HG02884 (cell line): ENCODE measurements around the gene ZNF423.

ENCODE experiments used
- ATAC-seq: cut with Tn5 transposase; IDR thresholded peaks from one replicate; pipeline ENCODE4 v1.9.1; 2021; ENCODE audit warnings: mild to moderate bottlenecking, moderate library complexity; ENCODE audit not compliant: unreplicated experiment

Gene ZNF423

DNA sequence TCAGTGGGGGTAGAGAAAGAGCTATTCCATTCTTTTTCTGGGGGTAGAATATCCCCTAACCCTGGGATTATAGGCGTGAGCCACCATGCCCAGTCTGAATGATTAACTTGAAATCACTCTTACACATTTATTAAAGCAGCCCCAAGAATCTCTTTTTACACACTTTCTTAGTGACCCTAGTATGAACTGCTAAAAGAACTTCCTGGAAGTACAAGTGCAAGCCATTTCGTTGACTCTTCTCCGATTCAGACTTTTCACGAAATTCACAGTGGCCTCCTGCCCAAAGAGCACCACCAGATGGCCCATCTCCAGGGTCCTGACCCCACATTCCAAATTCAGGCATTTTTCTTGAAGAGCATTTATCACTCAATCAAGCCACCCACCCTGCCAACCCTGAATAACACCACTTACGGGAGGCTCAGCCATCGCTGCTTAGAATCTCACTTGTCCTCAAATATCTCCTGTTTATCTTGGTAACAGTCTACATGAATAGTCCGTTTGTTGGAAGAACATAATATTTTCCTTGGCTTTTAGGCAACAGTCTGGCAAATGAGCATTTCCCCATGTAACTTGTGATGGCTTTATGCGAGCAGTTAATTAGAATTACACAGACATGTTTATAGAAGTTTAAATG is 28.0 kb downstream of the ZNF423 start:
- no peak for ATAC-seq

GRCh38 chr16:49826515-49826914 is 29.4 kb downstream of the ZNF423 start:
- no peak for ATAC-seq

- ATAC-seq, result no peak
Measured at GRCh38 chr16:49825041-49825440, 30.9 kb downstream of the ZNF423 start.

DNA sequence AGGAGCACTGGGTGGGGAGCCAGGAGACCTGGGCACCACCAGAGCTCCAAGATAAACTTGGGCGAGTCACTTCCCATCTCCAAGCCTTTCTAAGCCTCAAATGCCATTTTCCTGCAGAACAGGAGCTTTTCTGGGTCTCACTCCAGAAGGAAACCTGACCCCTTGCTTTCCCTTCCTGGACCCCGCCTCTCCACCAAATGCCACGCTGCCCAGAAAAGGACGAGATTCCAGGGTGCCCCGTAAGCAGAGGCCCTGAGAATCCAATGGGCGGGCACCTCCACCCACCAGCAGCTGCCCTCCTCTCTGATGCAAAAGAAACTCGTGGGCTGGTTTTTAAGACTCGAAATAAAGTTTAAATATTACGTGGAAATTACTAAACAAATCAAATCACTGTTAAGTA is 31.3 kb downstream of the ZNF423 start:
- no peak for ATAC-seq

- ATAC-seq, result no peak
Measured at GRCh38 chr16:49822649-49823370, 33.1 kb downstream of the ZNF423 start.

DNA sequence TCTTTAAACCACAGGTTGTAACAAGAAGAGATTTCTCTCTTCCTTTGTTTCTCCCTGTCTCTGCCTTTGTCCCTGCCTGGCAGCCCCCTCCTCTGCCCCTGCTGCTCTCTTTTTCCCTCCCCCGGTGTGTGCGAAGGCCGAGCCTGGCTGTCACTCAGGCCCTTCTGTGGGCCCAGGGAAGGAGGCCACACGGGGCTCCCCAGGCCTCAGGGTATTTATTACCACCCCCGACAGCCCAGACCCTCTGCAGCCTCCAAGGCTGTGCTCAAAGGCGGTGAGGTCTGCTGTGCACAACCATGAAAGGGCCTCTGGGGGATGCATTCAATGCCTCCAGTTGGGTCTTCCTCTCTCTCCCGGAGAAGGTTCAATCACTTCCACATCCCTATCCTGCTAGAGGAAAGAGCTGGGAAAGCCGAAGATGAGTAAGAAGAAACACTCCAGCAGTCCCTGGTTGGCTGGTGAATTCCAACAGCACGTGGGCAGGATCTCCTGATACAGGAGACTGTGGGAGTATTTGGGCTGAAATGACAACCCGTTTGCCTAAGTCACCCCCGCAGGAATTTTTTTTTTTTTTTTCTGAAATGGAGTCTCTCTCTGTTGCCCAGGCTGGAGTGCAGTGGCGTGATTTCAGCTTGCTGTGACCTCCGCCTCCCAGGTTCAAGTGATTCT is 34.2 kb downstream of the ZNF423 start:
- no peak for ATAC-seq

DNA sequence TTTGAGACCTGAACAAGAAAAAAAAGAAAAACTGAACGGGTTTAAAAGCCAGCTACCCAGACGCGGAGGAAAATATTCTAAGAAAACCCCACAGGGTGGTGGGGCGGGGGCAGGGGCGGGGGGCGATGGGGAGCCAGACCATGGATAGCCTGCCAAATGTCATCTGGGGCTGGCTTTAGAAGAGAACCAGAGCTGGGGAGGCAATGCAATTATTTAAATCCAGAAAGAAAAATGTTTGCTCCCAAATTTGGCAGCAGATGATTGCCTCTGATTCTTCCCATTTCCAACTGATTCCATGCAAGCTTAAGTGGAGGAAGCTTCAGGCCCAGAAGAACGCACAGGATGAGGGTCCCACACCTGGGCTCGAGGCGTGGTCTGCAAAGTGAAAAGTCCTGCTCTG is 34.8 kb downstream of the ZNF423 start:
- no peak for ATAC-seq

GRCh38 chr16:49817754-49818507 is 38.0 kb downstream of the ZNF423 start:
- ATAC-seq, result no peak

DNA sequence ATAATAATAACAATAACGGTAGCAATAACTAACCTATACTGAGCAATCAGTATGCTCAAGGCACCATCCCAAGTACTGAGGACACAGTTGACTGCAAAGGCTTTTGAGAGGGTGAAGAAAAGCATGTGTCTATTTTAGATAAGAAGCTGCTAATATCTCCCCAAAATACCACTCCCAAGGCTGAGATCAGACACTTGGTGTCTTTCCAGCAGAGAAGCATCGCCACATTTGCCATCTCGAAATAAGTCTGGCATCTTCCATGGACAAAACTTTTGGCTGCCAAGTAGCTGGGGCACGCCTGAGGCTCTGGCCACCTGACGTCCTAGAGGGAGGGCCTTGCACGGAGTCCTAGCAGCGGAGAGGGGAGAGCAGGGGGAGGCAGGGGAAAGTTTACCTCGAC is 39.0 kb downstream of the ZNF423 start:
- no peak for ATAC-seq

GRCh38 chr16:49811644-49812334 is 44.1 kb downstream of the ZNF423 start:
- no peak for ATAC-seq

DNA sequence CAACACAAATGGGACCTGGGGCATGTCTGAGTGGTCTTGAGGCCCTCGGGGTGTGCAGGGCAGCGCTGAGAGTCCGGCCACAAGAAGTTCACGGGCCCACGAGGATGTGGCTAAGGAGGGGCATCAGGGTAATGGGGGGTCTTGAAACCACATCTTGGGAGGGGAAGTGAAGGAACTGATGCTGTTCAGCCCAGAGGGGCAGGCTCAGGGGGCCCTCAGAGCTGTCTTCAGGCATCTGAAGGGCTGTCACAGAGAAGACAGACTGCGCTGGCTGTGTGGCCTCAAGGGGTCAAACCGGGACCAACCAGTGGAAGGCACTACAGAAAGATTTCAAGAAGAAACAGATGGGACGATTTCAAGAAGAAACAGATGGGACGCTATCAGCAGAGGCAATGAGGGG is 45.1 kb downstream of the ZNF423 start:
- ATAC-seq, result no peak

DNA sequence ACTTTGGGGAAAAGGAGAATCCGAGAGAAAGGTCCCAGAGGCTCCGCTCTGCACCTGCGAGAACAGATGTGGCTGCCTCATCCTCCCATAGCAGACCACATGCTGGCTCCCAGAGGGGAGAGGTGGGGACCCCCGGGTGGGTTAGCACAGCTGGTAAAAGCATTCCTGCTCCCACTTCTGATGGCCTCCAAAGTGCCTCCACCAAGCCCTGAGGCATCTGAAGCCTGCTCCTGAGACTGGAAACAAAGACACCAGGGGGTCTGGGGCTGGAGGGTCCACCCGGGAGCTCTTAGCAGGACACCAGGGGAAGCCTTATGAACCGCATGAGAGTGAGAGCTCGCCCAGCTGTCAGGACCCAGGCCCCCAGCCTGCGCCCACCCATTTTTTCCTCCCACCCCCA is 46.4 kb downstream of the ZNF423 start:
- no peak for ATAC-seq

GRCh38 chr16:49809062-49809461 is 46.9 kb downstream of the ZNF423 start:
- ATAC-seq, result no peak

DNA sequence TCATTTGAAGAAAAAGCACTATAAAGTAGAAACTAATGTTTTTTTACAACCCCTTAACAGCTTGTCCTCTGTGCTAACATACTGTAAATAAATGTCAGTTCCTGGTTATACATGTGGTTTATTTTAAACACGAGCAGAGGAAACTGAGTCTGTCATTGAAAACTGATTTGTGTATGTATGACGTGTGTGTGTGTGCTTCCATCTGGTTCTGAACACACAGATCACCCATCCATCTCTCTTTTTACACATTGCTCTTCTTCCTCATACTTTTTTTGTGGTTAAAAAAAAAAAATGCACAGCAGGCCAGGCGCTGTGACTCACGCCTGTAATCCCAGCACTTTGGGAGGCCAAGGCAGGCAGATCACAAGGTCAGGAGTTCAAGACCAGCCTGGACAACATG is 49.5 kb downstream of the ZNF423 start:
- ATAC-seq, result no peak

- no peak for ATAC-seq
Measured at GRCh38 chr16:49801290-49801689, 54.6 kb downstream of the ZNF423 start.

DNA sequence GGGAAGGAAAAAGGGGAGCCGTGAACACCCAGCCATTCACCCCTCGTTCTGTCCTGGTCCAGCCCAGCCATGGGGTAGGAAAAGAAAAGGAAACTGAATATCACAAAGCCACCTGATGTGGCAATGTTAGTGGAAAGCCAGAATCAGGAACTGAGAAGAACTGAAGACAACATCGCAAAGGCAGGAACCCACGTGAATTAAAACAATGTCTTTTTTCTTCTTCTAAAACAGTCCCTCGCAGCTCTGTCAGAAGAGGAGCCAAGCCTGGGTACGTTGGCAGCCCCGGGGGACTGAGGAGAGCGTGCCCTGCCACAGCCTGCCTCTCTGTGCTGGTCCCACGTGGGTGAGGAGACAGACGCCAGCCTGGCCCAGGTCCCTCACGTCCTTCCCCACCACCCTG is 55.0 kb downstream of the ZNF423 start:
- ATAC-seq, result no peak

- ATAC-seq, result no peak
Measured at GRCh38 chr16:49800441-49800840, 55.5 kb downstream of the ZNF423 start.

DNA sequence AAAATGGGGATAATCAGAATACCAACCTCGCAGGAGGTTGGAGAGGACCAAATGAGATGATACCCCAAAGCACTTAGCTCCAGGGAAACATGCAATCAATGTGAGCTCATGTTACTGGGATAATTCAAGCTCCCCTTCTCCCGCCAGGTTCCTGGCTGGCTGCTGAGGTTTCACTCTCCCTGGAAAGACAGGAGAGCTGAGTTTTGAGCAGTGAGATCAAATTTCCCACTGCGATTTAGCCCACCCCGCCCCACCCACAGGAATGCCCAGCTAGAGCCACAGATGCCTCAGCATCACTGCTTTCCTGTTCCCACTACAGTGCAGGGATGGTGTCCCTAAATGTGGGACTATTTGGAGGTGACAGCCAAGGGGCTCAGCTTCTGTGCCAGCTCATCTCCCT is 56.7 kb downstream of the ZNF423 start:
- ATAC-seq, result no peak

GRCh38 chr16:49795513-49795912 is 60.4 kb downstream of the ZNF423 start:
- ATAC-seq, result no peak

DNA sequence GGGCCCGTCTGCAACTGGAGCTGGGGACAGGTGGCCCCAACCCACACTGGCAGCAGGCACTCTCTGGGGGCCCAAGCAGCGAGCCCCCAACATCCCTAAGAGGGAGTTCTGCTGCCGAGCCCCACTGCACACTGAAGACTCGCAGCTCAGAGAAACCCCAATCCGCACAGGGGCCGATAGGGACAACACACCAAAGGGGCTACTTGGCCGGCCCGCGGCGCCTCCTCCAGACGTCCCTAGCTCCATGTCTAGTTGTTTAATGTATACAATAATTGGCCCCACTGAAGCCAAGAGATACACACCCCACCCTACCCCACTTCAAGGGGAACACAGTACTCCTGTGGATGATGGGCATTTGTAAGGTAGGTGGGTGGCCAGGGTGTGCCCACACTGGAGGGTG is 62.7 kb downstream of the ZNF423 start:
- no peak for ATAC-seq

GRCh38 chr16:49789616-49790015 is 66.3 kb downstream of the ZNF423 start:
- no peak for ATAC-seq
